H1 (cell line): Measurements from ENCODE around the gene EYA2. TPM values are rescaled to one million over a fixed set of nuclear protein-coding genes. Genes with fewer than 3 reads are reported as not detected.

Source experiments
- CTCF ChIA-PET: fragments of 300-600 bp; sonication (Branson Sonifier 250); formaldehyde crosslinking; loops from one replicate; lab custom pipeline; 2021; ENCODE audit not compliant: partially characterized antibody; lab: Charles Lee
- POLR2A ChIA-PET: fragments of 300-600 bp; sonication (Branson Sonifier 250); formaldehyde crosslinking; loops from one replicate; lab custom pipeline; 2021; ENCODE audit warnings: inconsistent platforms; ENCODE audit not compliant: partially characterized antibody; lab: Charles Lee
- DNase-seq, 2 experiments: peaks; one replicate each; pipeline versions ENCODE4 v3.0.0 to v3.0.0-alpha.2; 2010 to 2022; ENCODE audit warnings: low spot score in 2 of 2, low read depth in 1 of 2, mixed read lengths in 1 of 2
- FAIRE-seq: peaks from 2 replicates; lab custom pipeline; 2011; peaks lifted over from hg19 to GRCh38; lab: Jason Lieb, UNC
- H2AFZ ChIP-seq: 2 replicates; pipeline ENCODE4 v1.8.1; 2012; ENCODE audit warnings: low read length, inconsistent platforms
- H2AK5ac ChIP-seq: 2 replicates; pipeline ENCODE4 v1.6.1; 2013; ENCODE audit warnings: low read depth, low read length
- H2BK120ac ChIP-seq: replicated peaks from 2 replicates; pipeline ENCODE3; 2013; ENCODE audit warnings: low read depth, low read length, inconsistent platforms
- H2BK12ac ChIP-seq: 2 replicates; pipeline ENCODE4 v1.6.1; 2013; ENCODE audit warnings: low read depth, low read length
- H2BK15ac ChIP-seq: 2 replicates; pipeline ENCODE4 v1.6.1; 2013; ENCODE audit warnings: low read length
- H2BK20ac ChIP-seq: 2 replicates; pipeline ENCODE4 v1.6.1; 2013; ENCODE audit warnings: low read length
- H2BK5ac ChIP-seq: 2 replicates; pipeline ENCODE4 v1.6.1; 2013; ENCODE audit warnings: low read depth, low read length
- H3K14ac ChIP-seq: 2 replicates; pipeline ENCODE4 v1.6.1; 2013; ENCODE audit warnings: inconsistent platforms; ENCODE audit not compliant: insufficient read length
- H3K18ac ChIP-seq: 2 replicates; pipeline ENCODE4 v1.6.1; 2013; ENCODE audit warnings: low read length; ENCODE audit errors: extremely low read depth
- H3K23ac ChIP-seq: 2 replicates; pipeline ENCODE4 v1.6.1; 2013; ENCODE audit warnings: inconsistent platforms; ENCODE audit not compliant: insufficient read length
- H3K23me2 ChIP-seq: 2 replicates; pipeline ENCODE4 v1.6.1; 2013; ENCODE audit warnings: low read depth, low read length
- H3K27ac ChIP-seq: 2 replicates; pipeline ENCODE4 v1.6.1; 2011; ENCODE audit warnings: low read depth, low read length, inconsistent platforms
- H3K27me3 ChIP-seq, 4 experiments: replicated peaks in 1 of 4; 1 replicate in 1 of 4; 2 replicates in 3 of 4; pipeline versions ENCODE4 v1.6.1 to v1.8.1; 2011 to 2013; ENCODE audit warnings: low read length in 3 of 4, mild to moderate bottlenecking in 3 of 4, inconsistent platforms in 2 of 4, mixed read lengths in 2 of 4, moderate library complexity in 1 of 4; ENCODE audit not compliant: control insufficient read depth in 3 of 4, insufficient read depth in 3 of 4; ENCODE audit errors: extremely low read depth in 1 of 4
- H3K36me3 ChIP-seq, 4 experiments: 2 replicates each; pipeline versions ENCODE4 v1.6.1 to v1.8.1; 2011 to 2013; ENCODE audit warnings: mild to moderate bottlenecking in 4 of 4, low read length in 3 of 4, moderate library complexity in 2 of 4, control low read depth in 1 of 4, inconsistent platforms in 1 of 4; ENCODE audit not compliant: insufficient read depth in 4 of 4, control insufficient read depth in 2 of 4
- H3K4ac ChIP-seq: replicated peaks from 2 replicates; pipeline ENCODE3; 2013; ENCODE audit warnings: low read length, low read depth, mixed read lengths, inconsistent platforms; ENCODE audit not compliant: insufficient read length
- H3K4me1 ChIP-seq, 4 experiments: replicated peaks in 1 of 4; 1 replicate in 1 of 4; 2 replicates in 3 of 4; pipeline versions ENCODE4 v1.6.1 to v1.8.1; 2011 to 2013; ENCODE audit warnings: low read length in 3 of 4, inconsistent platforms in 2 of 4, mixed read lengths in 1 of 4; ENCODE audit not compliant: insufficient read depth in 4 of 4, control insufficient read depth in 3 of 4
- H3K4me2 ChIP-seq, 2 experiments: 2 replicates each; pipeline versions ENCODE4 v1.6.1 to v1.8.1; 2011 to 2013; ENCODE audit warnings: low read depth in 2 of 2, low read length in 2 of 2, control low read depth in 1 of 2, inconsistent platforms in 1 of 2, mild to moderate bottlenecking in 1 of 2; ENCODE audit not compliant: insufficient read depth in 1 of 2
- H3K4me3 ChIP-seq, 4 experiments: fragments of 200-600, 300-600 bp in 1 of 4; sonication (generic), shearing (Covaris generic), sonication (Bioruptor Twin) in 1 of 4; 2 replicates each; pipeline versions ENCODE4 v1.5.1 to v1.8.1; 2011 to 2016; ENCODE audit warnings: low read length in 4 of 4, low read depth in 3 of 4, control low read depth in 2 of 4, inconsistent platforms in 2 of 4, mild to moderate bottlenecking in 2 of 4, mixed read lengths in 1 of 4, moderate library complexity in 1 of 4; ENCODE audit not compliant: insufficient read depth in 2 of 4; ENCODE audit errors: extremely low read depth in 1 of 4
- H3K56ac ChIP-seq: replicated peaks from 2 replicates; pipeline ENCODE3; 2013; ENCODE audit warnings: low read depth, mild to moderate bottlenecking, mixed read lengths, low read length, inconsistent platforms; ENCODE audit not compliant: insufficient read length
- H3K79me1 ChIP-seq: 2 replicates; pipeline ENCODE4 v1.6.1; 2013; ENCODE audit warnings: low read depth, low read length, control low read depth
- H3K79me2 ChIP-seq, 2 experiments: 2 replicates each; pipeline versions ENCODE4 v1.6.1 to v1.8.1; 2012 to 2013; ENCODE audit warnings: low read length in 2 of 2, mild to moderate bottlenecking in 2 of 2, inconsistent platforms in 1 of 2; ENCODE audit not compliant: insufficient read depth in 2 of 2, control insufficient read depth in 1 of 2
- H3K9ac ChIP-seq, 4 experiments: replicated peaks in 1 of 4; 1 replicate in 1 of 4; 2 replicates in 3 of 4; pipeline versions ENCODE4 v1.6.1 to v1.8.1; 2011 to 2013; ENCODE audit warnings: low read depth in 3 of 4, low read length in 3 of 4, control low read depth in 2 of 4, mild to moderate bottlenecking in 2 of 4, moderate library complexity in 2 of 4, inconsistent platforms in 1 of 4; ENCODE audit errors: extremely low read depth in 1 of 4
- H3K9me3 ChIP-seq, 2 experiments: 2 replicates each; pipeline versions ENCODE4 v1.6.1 to v1.8.1; 2012 to 2013; ENCODE audit warnings: mild to moderate bottlenecking in 2 of 2, moderate library complexity in 2 of 2, control low read depth in 1 of 2, inconsistent platforms in 1 of 2, low read depth in 1 of 2, low read length in 1 of 2, mixed read lengths in 1 of 2; ENCODE audit not compliant: insufficient read depth in 2 of 2
- H4K20me1 ChIP-seq, 2 experiments: replicated peaks in 1 of 2; 2 replicates each; pipeline versions ENCODE3 to v1.8.1; 2011 to 2013; ENCODE audit warnings: inconsistent platforms in 2 of 2, low read length in 2 of 2, mild to moderate bottlenecking in 1 of 2; ENCODE audit not compliant: insufficient read depth in 2 of 2, control insufficient read depth in 1 of 2
- H4K5ac ChIP-seq: 2 replicates; pipeline ENCODE4 v1.6.1; 2013; ENCODE audit warnings: low read length, low read depth, mixed read lengths, inconsistent platforms; ENCODE audit not compliant: insufficient read length
- H4K8ac ChIP-seq: 2 replicates; pipeline ENCODE4 v1.8.0; 2013; ENCODE audit warnings: mild to moderate bottlenecking, moderate library complexity, low read length, inconsistent platforms; ENCODE audit not compliant: insufficient read depth; ENCODE audit errors: extremely low read depth
- H4K91ac ChIP-seq: replicated peaks from 2 replicates; pipeline ENCODE3; 2013; ENCODE audit warnings: low read length, mixed read lengths, inconsistent platforms; ENCODE audit not compliant: insufficient read length
- EP300 ChIP-seq, 2 experiments: IDR thresholded peaks; 1 replicate in 1 of 2; 2 replicates in 1 of 2; pipeline ENCODE4 v1.6.1; 2011 to 2012; ENCODE audit warnings: low read depth in 2 of 2, low read length in 2 of 2, mild to moderate bottlenecking in 2 of 2, borderline replicate concordance in 1 of 2, inconsistent platforms in 1 of 2, moderate library complexity in 1 of 2
- NANOG ChIP-seq: IDR thresholded peaks from 2 replicates; pipeline ENCODE4 v1.6.1; 2011; ENCODE audit warnings: low read length, low read depth, mild to moderate bottlenecking, inconsistent platforms; ENCODE audit not compliant: insufficient read depth, poor library complexity, severe bottlenecking
- NRF1 ChIP-seq: IDR thresholded peaks from 2 replicates; pipeline ENCODE4 v1.6.1; 2011; ENCODE audit warnings: mild to moderate bottlenecking, low read depth, low read length, improper control_type of control experiment
- SUZ12 ChIP-seq: fragments of 200-600 bp; sonication (generic); IDR thresholded peaks from 2 replicates; pipeline ENCODE4 v1.6.1; 2012; ENCODE audit warnings: mild to moderate bottlenecking, inconsistent platforms, low read length, moderate library complexity, mixed read lengths
- WGBS, 2 experiments: shearing (Covaris generic) in 1 of 2; methylation state at CpG; one replicate each; pipeline versions ENCODE4 v1.1.6 to v1.1.7; 2013 to 2015; ENCODE audit warnings: low lambda C conversion rate in 2 of 2, mixed read lengths in 2 of 2, inconsistent platforms in 1 of 2, low coverage in 1 of 2, missing lambda C conversion rate in 1 of 2; ENCODE audit not compliant: insufficient replicate concordance in 2 of 2, insufficient coverage in 1 of 2, insufficient read length in 1 of 2; ENCODE audit errors: extremely low coverage in 1 of 2, missing lambda C conversion rate in 1 of 2; 5-methylcytosine and 5-hydroxymethylcytosine counted together
- polyA plus RNA-seq, 7 experiments: library from polyadenylated mRNA; depleted of rRNA in 3 of 7; stranded (reverse) in 5 of 7; unstranded in 2 of 7; fragments of >200 nt in 5 of 7; fragments of 200-250 nt in 2 of 7; gene quantifications; 1 replicate in 5 of 7; 2 replicates in 1 of 7; 4 replicates in 1 of 7; pipeline versions ENCODE4 v1.2.1 to v1.2.3, GENCODE V29; 2011 to 2013; ENCODE audit warnings: missing spikeins in 2 of 7, mixed read lengths in 2 of 7
- total RNA-seq: library from RNA; stranded (reverse); fragmentation: NEBNext Ultra II Directional; extraction: Animal tissue kit (Norgen Biotek cat#: 25700); gene quantifications from 2 replicates; pipeline ENCODE4 v1.2.1, GENCODE V29; 2021

Gene EYA2
- total and polyA plus RNA-seq, 2 of the 8 experiments (the other 6 are each of a cell fraction or from before 2014, with no cell fraction given): 1.6 to 1.7 TPM

GRCh38 chr20:47133809-47134456, 239.3 kb downstream of the EYA2 start:
- no peak overlapping the region for H3K14ac ChIP-seq
- H3K4me1 ChIP-seq: peaks cover 0 to 2% (median 0%) of the 10 kb centered on the region in 4 experiments; a peak in 1 of 7 replicates
- H3K18ac ChIP-seq: no peak overlapping the region
- TF ChIP-seq NANOG (no peak), SUZ12 (no peak), NRF1 (no peak), EP300 (IDR thresholded peaks at IDR 0.05; ENCODE audit: borderline replicate concordance in 1 of 2, low read depth in 2 of 2, low read length in 2 of 2) (no peak)
- ChIA-PET POLR2A (no interaction called here), CTCF (interaction anchor here (0.6 to 1.0 kb wide), 2 partner anchors 9 to 50 kb away, joined by 3 read pairs; no protein-coding TSS in a partner anchor)
- DNase-seq (no peak), FAIRE-seq (no peak)
- no peak overlapping the region for H2AFZ ChIP-seq
- H3K9ac ChIP-seq: no peak overlapping the region
- H3K79me2 ChIP-seq: no peaks in the 10 kb centered on the region
- H3K27me3 ChIP-seq: no peaks in the 10 kb centered on the region
- H2BK15ac ChIP-seq: no peak overlapping the region
- no peak overlapping the region for H2BK20ac ChIP-seq
- no peaks in the 10 kb centered on the region for H3K79me1 ChIP-seq
- no peaks in the 10 kb centered on the region for H3K36me3 ChIP-seq
- no peak overlapping the region for H3K4me2 ChIP-seq
- no peak overlapping the region for H4K91ac ChIP-seq
- no peak overlapping the region for H4K5ac ChIP-seq
- 93% methylated on average over 3 of the region's 3 CpGs; no CpG with 5 or more reads in 1 of the 2 experiments for WGBS, 2 experiments
- no peaks in the 10 kb centered on the region for H3K23me2 ChIP-seq
- no peak overlapping the region for H2BK120ac ChIP-seq
- H3K9me3 ChIP-seq: no peaks in the 10 kb centered on the region
- H3K4me3 ChIP-seq: no peak overlapping the region
- no peak overlapping the region for H3K56ac ChIP-seq
- H2BK12ac ChIP-seq: no peak overlapping the region
- peak overlapping the region; percentile 47 for H3K23ac ChIP-seq
- no peak overlapping the region for H3K27ac ChIP-seq
- H4K20me1 ChIP-seq: no peaks in the 10 kb centered on the region
- no peak overlapping the region for H2BK5ac ChIP-seq
- peak overlapping the region; percentile 42; the same call in 1 of the 2 replicates for H4K8ac ChIP-seq
- H2AK5ac ChIP-seq: no peak overlapping the region
- H3K4ac ChIP-seq: no peak overlapping the region
